Measurements from ENCODE around the gene ACTN2.

DNA sequence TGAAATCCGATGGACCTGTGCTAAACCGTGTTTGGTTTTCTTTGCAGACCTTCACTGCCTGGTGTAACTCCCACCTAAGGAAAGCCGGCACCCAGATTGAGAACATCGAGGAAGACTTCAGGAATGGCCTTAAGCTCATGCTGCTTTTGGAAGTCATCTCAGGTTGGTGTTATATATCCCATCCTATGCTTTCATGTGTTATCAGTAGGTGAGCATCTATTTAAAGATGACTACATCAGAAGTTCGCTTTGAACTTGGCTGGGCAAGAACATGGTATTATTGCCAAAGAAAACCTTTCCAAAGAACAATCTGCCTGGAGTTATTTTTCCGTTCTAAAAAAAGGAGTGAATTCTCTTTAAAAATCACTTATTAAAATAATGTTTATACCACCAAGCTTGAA, 31.5 kb downstream of the ACTN2 start:
- TF ChIP-seq, protein P1, sequence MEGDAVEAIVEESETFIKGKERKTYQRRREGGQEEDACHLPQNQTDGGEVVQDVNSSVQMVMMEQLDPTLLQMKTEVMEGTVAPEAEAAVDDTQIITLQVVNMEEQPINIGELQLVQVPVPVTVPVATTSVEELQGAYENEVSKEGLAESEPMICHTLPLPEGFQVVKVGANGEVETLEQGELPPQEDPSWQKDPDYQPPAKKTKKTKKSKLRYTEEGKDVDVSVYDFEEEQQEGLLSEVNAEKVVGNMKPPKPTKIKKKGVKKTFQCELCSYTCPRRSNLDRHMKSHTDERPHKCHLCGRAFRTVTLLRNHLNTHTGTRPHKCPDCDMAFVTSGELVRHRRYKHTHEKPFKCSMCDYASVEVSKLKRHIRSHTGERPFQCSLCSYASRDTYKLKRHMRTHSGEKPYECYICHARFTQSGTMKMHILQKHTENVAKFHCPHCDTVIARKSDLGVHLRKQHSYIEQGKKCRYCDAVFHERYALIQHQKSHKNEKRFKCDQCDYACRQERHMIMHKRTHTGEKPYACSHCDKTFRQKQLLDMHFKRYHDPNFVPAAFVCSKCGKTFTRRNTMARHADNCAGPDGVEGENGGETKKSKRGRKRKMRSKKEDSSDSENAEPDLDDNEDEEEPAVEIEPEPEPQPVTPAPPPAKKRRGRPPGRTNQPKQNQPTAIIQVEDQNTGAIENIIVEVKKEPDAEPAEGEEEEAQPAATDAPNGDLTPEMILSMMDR (tag by site-specific recombination; IDR thresholded peaks at IDR 0.05): no peak
- TF ChIP-seq ZNF549 (tag by site-specific recombination; IDR thresholded peaks at IDR 0.05) (no peak), YY1 (tag by site-specific recombination; IDR thresholded peaks at IDR 0.05) (no peak), ZNF544 (tag by site-specific recombination; IDR thresholded peaks at IDR 0.05) (no peak)
- TF ChIP-seq, protein P2, sequence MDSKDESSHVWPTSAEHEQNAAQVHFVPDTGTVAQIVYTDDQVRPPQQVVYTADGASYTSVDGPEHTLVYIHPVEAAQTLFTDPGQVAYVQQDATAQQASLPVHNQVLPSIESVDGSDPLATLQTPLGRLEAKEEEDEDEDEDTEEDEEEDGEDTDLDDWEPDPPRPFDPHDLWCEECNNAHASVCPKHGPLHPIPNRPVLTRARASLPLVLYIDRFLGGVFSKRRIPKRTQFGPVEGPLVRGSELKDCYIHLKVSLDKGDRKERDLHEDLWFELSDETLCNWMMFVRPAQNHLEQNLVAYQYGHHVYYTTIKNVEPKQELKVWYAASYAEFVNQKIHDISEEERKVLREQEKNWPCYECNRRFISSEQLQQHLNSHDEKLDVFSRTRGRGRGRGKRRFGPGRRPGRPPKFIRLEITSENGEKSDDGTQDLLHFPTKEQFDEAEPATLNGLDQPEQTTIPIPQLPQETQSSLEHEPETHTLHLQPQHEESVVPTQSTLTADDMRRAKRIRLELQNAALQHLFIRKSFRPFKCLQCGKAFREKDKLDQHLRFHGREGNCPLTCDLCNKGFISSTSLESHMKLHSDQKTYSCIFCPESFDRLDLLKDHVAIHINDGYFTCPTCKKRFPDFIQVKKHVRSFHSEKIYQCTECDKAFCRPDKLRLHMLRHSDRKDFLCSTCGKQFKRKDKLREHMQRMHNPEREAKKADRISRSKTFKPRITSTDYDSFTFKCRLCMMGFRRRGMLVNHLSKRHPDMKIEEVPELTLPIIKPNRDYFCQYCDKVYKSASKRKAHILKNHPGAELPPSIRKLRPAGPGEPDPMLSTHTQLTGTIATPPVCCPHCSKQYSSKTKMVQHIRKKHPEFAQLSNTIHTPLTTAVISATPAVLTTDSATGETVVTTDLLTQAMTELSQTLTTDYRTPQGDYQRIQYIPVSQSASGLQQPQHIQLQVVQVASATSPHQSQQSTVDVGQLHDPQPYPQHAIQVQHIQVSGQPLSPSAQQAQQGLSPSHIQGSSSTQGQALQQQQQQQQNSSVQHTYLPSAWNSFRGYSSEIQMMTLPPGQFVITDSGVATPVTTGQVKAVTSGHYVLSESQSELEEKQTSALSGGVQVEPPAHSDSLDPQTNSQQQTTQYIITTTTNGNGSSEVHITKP (tag by site-specific recombination; IDR thresholded peaks at IDR 0.05): no peak
